Esophagus muscularis mucosa (tissue), 3 donors: ENCODE measurements around the gene WRNIP1.

Experiments
- POLR2A ChIP-seq: fragments of 450-650 bp; IDR thresholded peaks from one replicate; pipeline ENCODE4 v1.6.1; 2017; ENCODE audit warnings: antibody characterized with exemption, moderate library complexity, mild to moderate bottlenecking, low read depth
- POLR2AphosphoS5 ChIP-seq, 2 donors: sonication (generic); formaldehyde crosslinking; IDR thresholded peaks; one replicate each; pipeline ENCODE4 v1.6.1; 2017; ENCODE audit warnings: antibody characterized with exemption in 2 of 2
- TF ChIP-seq, protein P1 (sequence below), 3 experiments: fragments of 200-600 bp in 2 of 3; fragments of 450-650 bp in 1 of 3; sonication (generic) in 2 of 3; IDR thresholded peaks; one replicate each; pipeline ENCODE4 v1.5.1; 2017 to 2019; ENCODE audit warnings: antibody characterized with exemption in 3 of 3, mild to moderate bottlenecking in 2 of 3, moderate library complexity in 1 of 3

DNA sequence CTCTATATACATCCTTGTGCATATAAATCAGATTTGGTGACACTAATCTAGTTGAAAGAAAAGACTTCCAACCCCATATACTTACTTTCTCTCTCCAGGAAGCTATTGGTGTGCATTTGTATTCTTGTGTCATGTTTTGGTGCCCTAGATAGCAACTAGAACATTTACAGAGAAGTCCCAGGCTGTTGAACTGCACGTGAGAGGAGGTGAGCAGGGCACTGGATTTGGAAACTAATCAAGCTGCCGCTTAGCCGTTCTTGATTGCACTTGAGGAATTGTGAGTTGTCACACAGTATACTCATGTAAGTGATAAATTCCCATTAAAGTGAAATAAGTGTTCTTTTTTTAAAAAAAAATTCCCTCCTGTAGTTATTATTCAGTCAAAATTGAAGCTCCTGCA, 7.6 kb downstream of the WRNIP1 start:
- TF ChIP-seq POLR2AphosphoS5 (IDR thresholded peaks at IDR 0.05), result no peak
- no peak for TF ChIP-seq POLR2A
- TF ChIP-seq, protein P1, sequence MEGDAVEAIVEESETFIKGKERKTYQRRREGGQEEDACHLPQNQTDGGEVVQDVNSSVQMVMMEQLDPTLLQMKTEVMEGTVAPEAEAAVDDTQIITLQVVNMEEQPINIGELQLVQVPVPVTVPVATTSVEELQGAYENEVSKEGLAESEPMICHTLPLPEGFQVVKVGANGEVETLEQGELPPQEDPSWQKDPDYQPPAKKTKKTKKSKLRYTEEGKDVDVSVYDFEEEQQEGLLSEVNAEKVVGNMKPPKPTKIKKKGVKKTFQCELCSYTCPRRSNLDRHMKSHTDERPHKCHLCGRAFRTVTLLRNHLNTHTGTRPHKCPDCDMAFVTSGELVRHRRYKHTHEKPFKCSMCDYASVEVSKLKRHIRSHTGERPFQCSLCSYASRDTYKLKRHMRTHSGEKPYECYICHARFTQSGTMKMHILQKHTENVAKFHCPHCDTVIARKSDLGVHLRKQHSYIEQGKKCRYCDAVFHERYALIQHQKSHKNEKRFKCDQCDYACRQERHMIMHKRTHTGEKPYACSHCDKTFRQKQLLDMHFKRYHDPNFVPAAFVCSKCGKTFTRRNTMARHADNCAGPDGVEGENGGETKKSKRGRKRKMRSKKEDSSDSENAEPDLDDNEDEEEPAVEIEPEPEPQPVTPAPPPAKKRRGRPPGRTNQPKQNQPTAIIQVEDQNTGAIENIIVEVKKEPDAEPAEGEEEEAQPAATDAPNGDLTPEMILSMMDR (IDR thresholded peaks at IDR 0.05), result no peak
